SU-DHL-6 (cell line): Measurements from ENCODE around the gene MFSD1.

Experiments
- CTCF ChIP-seq: fragments of 200-600 bp; sonication (generic); IDR thresholded peaks from one replicate; pipeline ENCODE4 v1.5.1; 2017; ENCODE audit warnings: antibody characterized with exemption, mild to moderate bottlenecking, low read length, moderate library complexity; ENCODE audit not compliant: insufficient read depth, poor library complexity, severe bottlenecking
- EZH2phosphoT487 ChIP-seq: fragments of 200-600 bp; sonication (generic), shearing (Covaris generic); conservative IDR thresholded peaks from 2 replicates; pipeline ENCODE4 v1.6.1; 2018; ENCODE audit warnings: mild to moderate bottlenecking, antibody characterized with exemption, low read length, moderate library complexity, mixed read lengths

DNA sequence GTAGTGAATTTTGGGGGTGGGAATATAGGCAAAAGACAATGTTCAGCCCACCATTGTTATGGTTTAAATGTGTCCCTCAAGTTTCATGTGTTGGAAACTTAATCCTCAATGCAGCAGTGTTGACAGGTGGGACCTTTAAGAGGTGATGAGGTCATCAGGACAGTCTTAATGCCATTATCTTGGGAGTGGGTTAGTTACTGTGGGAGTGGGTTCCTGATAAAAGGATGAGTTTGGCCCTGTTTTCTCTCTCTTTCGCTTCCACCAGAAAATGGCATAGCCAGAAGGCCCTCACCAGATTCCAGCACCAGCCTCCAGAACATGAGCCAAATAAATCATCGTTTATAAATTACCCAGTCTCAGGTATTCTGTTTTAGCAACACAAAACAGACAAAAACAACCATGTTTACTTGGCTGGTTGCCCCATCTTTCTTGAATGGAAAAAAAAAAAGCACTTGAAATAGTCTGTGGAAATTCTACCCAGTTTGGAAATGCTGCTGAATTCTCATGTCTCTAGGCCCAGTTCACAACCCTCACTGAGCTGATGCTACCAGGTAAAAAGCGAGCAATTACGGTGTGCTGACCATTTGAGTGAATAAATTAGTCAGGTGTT lies 31.0 kb upstream of the MFSD1 start:
- no peak for TF ChIP-seq CTCF
- TF ChIP-seq EZH2phosphoT487, result no peak
